OCI-LY1 (cell line): ENCODE measurements around the gene FZD2.

Experiments used
- H2AFZ ChIP-seq: fragments of 200-600 bp; sonication (generic), shearing (Covaris generic); 2 replicates; pipeline ENCODE4 v1.6.0; 2014; ENCODE audit warnings: antibody characterized with exemption, mild to moderate bottlenecking, low read length
- H3F3A ChIP-seq: fragments of 200-600 bp; sonication (generic), shearing (Covaris generic); 2 replicates; pipeline ENCODE4 v1.6.0; 2014; ENCODE audit warnings: mild to moderate bottlenecking, antibody characterized with exemption, low read length, moderate library complexity; ENCODE audit not compliant: insufficient read depth
- H3K27ac ChIP-seq: fragments of 200-600 bp; sonication (generic); 2 replicates; pipeline ENCODE4 v1.5.1; 2014; ENCODE audit warnings: low read length, mixed run types, mild to moderate bottlenecking, low read depth; ENCODE audit not compliant: poor library complexity, severe bottlenecking
- H3K27me3 ChIP-seq: fragments of 200-600 bp; sonication (generic); 2 replicates; pipeline ENCODE4 v1.6.0; 2014; ENCODE audit warnings: antibody characterized with exemption, mild to moderate bottlenecking, low read length, moderate library complexity; ENCODE audit not compliant: insufficient read depth
- H3K36me3 ChIP-seq: fragments of 200-600 bp; sonication (generic); 2 replicates; pipeline ENCODE4 v1.6.1; 2014; ENCODE audit warnings: mild to moderate bottlenecking, antibody characterized with exemption, low read length, moderate library complexity, mixed read lengths; ENCODE audit not compliant: insufficient read depth
- H3K4me1 ChIP-seq: fragments of 200-600 bp; sonication (generic); 2 replicates; pipeline ENCODE4 v1.5.1; 2014; ENCODE audit warnings: mild to moderate bottlenecking, low read length, moderate library complexity; ENCODE audit not compliant: insufficient read depth, severe bottlenecking
- H3K4me2 ChIP-seq: fragments of 200-600 bp; sonication (generic), shearing (Covaris generic); 2 replicates; pipeline ENCODE4 v1.6.1; 2014; ENCODE audit warnings: low read length
- H3K4me3 ChIP-seq: fragments of 200-600 bp; sonication (generic); 2 replicates; pipeline ENCODE4 v1.5.1; 2014; ENCODE audit warnings: low read length, low read depth, mild to moderate bottlenecking, mixed read lengths; ENCODE audit not compliant: poor library complexity, severe bottlenecking
- H3K79me2 ChIP-seq: fragments of 200-600 bp; shearing (Covaris generic); 2 replicates; pipeline ENCODE4 v1.6.1; 2016; ENCODE audit warnings: mixed run types, low read length, mixed read lengths; ENCODE audit not compliant: insufficient read depth
- H3K9ac ChIP-seq: fragments of 200-600 bp; sonication (generic), shearing (Covaris generic); 2 replicates; pipeline ENCODE4 v1.6.1; 2014; ENCODE audit warnings: mild to moderate bottlenecking, low read length, mixed read lengths
- H3K9me2 ChIP-seq: fragments of 200-600 bp; sonication (generic), shearing (Covaris generic); 2 replicates; pipeline ENCODE4 v1.6.1; 2014; ENCODE audit warnings: low read depth, mild to moderate bottlenecking, low read length, mixed read lengths
- H3K9me3 ChIP-seq: fragments of 200-600 bp; shearing (Covaris generic); 2 replicates; pipeline ENCODE4 v1.6.1; 2014; ENCODE audit warnings: low read length, mixed read lengths
- H4K20me1 ChIP-seq: fragments of 200-600 bp; sonication (generic), shearing (Covaris generic); 2 replicates; pipeline ENCODE4 v1.6.0; 2016; ENCODE audit warnings: mild to moderate bottlenecking, low read length; ENCODE audit not compliant: insufficient read depth
- EZH2 ChIP-seq: fragments of 200-600 bp; sonication (generic), shearing (Covaris generic); IDR thresholded peaks from 2 replicates; pipeline ENCODE4 v1.8.0; 2017; ENCODE audit warnings: borderline replicate concordance, mixed run types, mild to moderate bottlenecking, antibody characterized with exemption, low read length, moderate library complexity, mixed read lengths
- TF ChIP-seq, protein P1 (sequence below): fragments of 200-600 bp; sonication (generic), shearing (Covaris generic); IDR thresholded peaks from 2 replicates; pipeline ENCODE4 v1.5.1; 2017; ENCODE audit warnings: mild to moderate bottlenecking, antibody characterized with exemption, low read length, moderate library complexity, mixed read lengths

Gene FZD2

DNA sequence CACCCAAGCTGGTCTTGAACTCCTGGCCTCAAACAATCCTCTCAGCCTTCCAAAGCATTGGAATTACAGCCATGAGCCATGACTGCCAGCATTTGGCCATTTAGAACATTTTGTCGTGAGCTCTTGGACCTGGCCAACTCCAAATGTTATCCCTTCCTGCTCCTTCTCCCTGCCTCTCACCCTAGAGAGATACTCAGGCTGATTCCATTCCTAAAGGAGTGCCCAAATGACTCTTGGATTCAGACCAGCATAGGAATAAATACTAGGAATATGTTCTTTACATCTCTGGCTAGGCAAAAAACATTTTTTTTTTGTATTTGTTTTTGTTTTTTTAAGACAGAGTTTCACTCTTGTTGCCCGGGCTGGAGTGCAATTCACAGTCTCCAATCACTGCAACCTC, 15.5 kb downstream of the FZD2 start:
- H3K9me3 ChIP-seq = no peaks in the 10 kb centered on the region
- TF ChIP-seq, protein P1, sequence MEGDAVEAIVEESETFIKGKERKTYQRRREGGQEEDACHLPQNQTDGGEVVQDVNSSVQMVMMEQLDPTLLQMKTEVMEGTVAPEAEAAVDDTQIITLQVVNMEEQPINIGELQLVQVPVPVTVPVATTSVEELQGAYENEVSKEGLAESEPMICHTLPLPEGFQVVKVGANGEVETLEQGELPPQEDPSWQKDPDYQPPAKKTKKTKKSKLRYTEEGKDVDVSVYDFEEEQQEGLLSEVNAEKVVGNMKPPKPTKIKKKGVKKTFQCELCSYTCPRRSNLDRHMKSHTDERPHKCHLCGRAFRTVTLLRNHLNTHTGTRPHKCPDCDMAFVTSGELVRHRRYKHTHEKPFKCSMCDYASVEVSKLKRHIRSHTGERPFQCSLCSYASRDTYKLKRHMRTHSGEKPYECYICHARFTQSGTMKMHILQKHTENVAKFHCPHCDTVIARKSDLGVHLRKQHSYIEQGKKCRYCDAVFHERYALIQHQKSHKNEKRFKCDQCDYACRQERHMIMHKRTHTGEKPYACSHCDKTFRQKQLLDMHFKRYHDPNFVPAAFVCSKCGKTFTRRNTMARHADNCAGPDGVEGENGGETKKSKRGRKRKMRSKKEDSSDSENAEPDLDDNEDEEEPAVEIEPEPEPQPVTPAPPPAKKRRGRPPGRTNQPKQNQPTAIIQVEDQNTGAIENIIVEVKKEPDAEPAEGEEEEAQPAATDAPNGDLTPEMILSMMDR = no peak
- TF ChIP-seq EZH2 = no peak
- no peaks in the 10 kb centered on the region for H3K4me1 ChIP-seq

DNA sequence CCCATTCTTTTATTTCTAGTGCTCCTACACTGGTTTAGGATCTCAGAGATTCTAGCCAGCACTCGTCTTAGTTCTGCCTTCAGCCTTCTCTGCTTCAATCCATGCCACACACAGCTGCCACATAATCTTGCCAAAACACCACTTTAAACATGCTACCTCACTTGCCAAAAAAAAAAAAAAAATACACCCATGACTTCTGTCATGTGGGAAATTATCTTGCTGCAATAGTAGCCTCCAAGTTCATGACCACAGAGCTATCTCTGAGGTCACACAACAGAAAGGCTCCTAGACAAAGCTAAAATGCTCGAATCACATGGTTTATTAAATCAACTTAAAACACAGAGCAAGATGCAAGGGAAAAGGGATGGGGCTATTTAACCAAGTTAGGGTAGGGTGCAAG, 18.1 kb downstream of the FZD2 start:
- H3K79me2 ChIP-seq = no peaks in the 10 kb centered on the region
- TF ChIP-seq, protein P1 = no peak
- TF ChIP-seq EZH2 = no peak
- no peak overlapping the region for H2AFZ ChIP-seq
- H3K27ac ChIP-seq = no peak overlapping the region
- H3K36me3 ChIP-seq = no peaks in the 10 kb centered on the region
- no peaks in the 10 kb centered on the region for H3F3A ChIP-seq
- H3K9ac ChIP-seq = no peak overlapping the region
- no peaks in the 10 kb centered on the region for H3K9me3 ChIP-seq
- no peaks in the 10 kb centered on the region for H4K20me1 ChIP-seq
- H3K4me1 ChIP-seq = no peaks in the 10 kb centered on the region
- no peak overlapping the region for H3K4me3 ChIP-seq
- no peak overlapping the region for H3K4me2 ChIP-seq
- H3K27me3 ChIP-seq = no peaks in the 10 kb centered on the region; the same call in 1 of the 2 replicates
- no peaks in the 10 kb centered on the region for H3K9me2 ChIP-seq

More for the DNA sequence above, 15.5 kb downstream of the FZD2 start:
- Histone ChIP-seq H3K9me2 (no peaks in the 10 kb centered on the region), H3K79me2 (no peaks in the 10 kb centered on the region), H3K4me3 (no peak overlapping the region), H3K27ac (no peak overlapping the region), H2AFZ (no peak overlapping the region), H3F3A (no peaks in the 10 kb centered on the region), H3K4me2 (no peak overlapping the region), H3K36me3 (no peaks in the 10 kb centered on the region), H3K9ac (no peak overlapping the region), H4K20me1 (no peaks in the 10 kb centered on the region), H3K27me3 (no peaks in the 10 kb centered on the region; the same call in 1 of the 2 replicates)

DNA sequence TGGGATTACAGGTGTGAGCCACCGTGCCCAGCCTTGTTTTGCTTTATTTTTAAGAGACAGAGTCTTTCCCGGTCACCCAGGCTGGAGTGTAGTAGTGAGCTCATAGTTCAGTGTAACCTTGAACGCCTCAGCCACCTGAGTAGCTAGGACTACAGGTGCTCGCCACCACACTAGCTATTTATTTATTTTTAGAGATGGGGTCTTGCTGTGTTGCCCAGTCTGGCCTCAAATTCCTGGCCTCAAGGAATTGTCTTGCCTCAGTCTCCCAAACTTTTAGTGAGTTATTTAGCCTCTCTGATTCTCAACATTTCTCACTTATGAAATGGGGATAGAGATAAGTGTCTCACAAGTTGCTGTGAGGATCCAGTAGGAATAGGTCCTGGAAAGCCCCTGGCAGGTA, 21.7 kb downstream of the FZD2 start:
- Histone ChIP-seq H3K27me3 (no peaks in the 10 kb centered on the region; the same call in 1 of the 2 replicates), H3K36me3 (no peaks in the 10 kb centered on the region), H3K9me3 (no peaks in the 10 kb centered on the region), H3K4me3 (no peak overlapping the region), H3K9me2 (no peaks in the 10 kb centered on the region), H3K27ac (no peak overlapping the region), H2AFZ (no peak overlapping the region), H4K20me1 (no peaks in the 10 kb centered on the region), H3K79me2 (no peaks in the 10 kb centered on the region), H3K4me2 (no peak overlapping the region), H3F3A (no peaks in the 10 kb centered on the region), H3K9ac (no peak overlapping the region), H3K4me1 (no peaks in the 10 kb centered on the region)
- TF ChIP-seq, protein P1 = no peak
- no peak for TF ChIP-seq EZH2
